Fibroblast of mammary gland (primary cell): ENCODE measurements around the gene DOCK11.
A peak's percentile ranks its signal among the peaks of the same experiment; 100 is the strongest.

Experiments used
- DNase-seq: peaks from one replicate; pipeline ENCODE4 v3.0.0-alpha.2; 2010; ENCODE audit warnings: low read depth
- H3K4me3 ChIP-seq: 2 replicates; pipeline ENCODE4 v1.5.1; 2011; ENCODE audit warnings: low read depth, mild to moderate bottlenecking, low read length, moderate library complexity; ENCODE audit not compliant: control insufficient read depth
- CTCF ChIP-seq: conservative IDR thresholded peaks from 2 replicates; pipeline ENCODE4 v1.5.1; 2011; ENCODE audit warnings: low read depth, low read length, inconsistent platforms; ENCODE audit not compliant: control insufficient read depth, insufficient read depth

DOCK11 gene

GRCh38 chrX:118565853-118566252, 70.2 kb downstream of the DOCK11 start:
- no peak overlapping the region for H3K4me3 ChIP-seq
- TF ChIP-seq CTCF, result no peak
- DNase-seq, result no peak

DNA sequence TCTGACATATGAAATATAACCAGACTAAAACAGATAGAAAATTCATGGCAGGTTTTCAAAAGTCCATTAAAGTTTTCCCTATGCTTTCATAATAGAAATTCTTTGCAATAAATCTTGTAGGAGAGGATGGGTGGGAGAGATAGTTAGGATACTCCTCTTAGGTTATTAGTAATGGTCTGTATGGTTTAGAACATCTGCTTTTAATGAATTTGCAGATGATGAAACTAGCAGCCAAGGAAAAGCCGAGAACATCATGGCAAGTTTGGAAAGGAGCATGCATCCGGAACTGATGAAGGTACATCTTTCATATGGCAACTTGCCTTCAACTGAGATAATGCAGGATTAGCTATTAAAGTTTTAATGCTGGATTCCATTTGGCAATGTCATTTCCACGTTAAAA, 70.7 kb downstream of the DOCK11 start:
- peak; percentile 86 for DNase-seq
- TF ChIP-seq CTCF, result no peak
- no peak overlapping the region for H3K4me3 ChIP-seq

- DNase-seq, result peak; percentile 24
- TF ChIP-seq CTCF, result no peak
- H3K4me3 ChIP-seq, result no peak overlapping the region
Observed at GRCh38 chrX:118569676-118570075, 74.1 kb downstream of the DOCK11 start.

DNA sequence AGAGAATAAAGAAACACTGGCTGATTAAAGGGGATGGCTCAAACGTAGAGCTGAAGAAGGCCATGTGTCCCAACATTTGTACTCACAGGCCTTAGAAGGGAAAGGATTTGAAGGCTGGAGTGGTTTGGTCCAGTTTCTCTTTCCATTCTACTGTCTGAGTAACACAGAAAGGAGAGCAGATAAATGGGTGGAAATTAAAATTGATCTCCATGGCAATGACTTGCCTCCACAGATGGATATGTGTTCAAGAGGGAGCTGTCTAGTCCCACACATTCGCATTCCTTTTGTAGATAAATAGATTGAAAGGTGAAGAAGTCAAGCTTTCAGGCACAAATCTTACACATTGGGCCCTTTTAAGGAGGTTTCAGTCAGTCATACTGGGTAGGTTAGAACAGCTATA, 74.6 kb downstream of the DOCK11 start:
- no peak overlapping the region for H3K4me3 ChIP-seq
- DNase-seq, result no peak
- no peak for TF ChIP-seq CTCF

GRCh38 chrX:118571836-118572235, 76.2 kb downstream of the DOCK11 start:
- H3K4me3 ChIP-seq, result no peak overlapping the region
- peak; percentile 74 for DNase-seq
- no peak for TF ChIP-seq CTCF

GRCh38 chrX:118574666-118575065, 79.1 kb downstream of the DOCK11 start:
- DNase-seq, result no peak
- TF ChIP-seq CTCF, result no peak
- H3K4me3 ChIP-seq, result no peak overlapping the region

DNA sequence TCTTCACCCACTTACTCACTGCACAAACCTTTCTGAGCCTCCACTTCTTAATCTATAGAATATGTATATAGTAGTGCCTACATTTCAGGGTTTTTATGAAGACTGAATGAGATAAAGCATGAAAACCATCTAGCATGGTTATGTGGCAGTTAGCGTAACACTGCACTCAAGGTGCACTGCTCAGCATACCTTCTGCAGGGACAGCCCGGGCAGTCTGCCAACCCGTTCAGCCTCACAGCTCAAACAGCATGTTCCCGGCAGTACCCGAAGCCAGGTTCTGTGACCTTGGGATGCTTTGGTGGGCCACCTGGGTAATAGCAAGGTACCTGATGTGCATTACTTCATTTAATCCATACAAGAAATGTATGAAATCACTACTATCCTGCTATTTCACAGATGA, 81.4 kb downstream of the DOCK11 start:
- no peak overlapping the region for H3K4me3 ChIP-seq
- DNase-seq, result no peak
- TF ChIP-seq CTCF, result no peak
